ENCODE results near the gene FBXO27. TPM values are rescaled to one million over a fixed set of nuclear protein-coding genes. Genes with fewer than 3 reads are reported as not detected.
A peak's percentile ranks its signal among the peaks of the same experiment; 100 is the strongest.
"Not testable (repeated sequence)": the region's sequence is repeated elsewhere in the genome, so short reads cannot be mapped to it uniquely, and the experiment has no call there.

Gene FBXO27
- total and polyA plus RNA-seq, 2 donors (not counting 1 experiment from before 2014, with no cell fraction given), result 0.83 to 3.6 TPM

DNA sequence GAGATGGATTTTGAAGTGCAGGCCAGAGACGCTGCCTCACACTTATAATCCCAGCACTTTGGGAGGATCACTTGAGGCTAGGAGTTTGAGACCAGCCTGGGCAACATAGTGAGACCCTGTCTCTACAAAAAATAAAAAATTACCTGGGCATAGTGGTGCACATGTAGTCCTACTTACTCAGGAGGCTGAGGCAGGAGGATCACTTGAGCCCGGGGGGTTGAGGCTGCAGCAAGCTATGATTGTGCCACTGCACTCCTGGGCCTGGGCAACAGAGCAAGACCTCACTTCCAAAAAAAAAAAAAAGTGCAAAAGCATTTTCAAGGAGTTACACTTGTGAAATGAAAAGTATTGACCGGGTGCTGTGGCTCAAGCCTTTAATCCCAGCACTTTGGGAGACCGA is 29.2 kb downstream of the FBXO27 start:
- TF ChIP-seq, protein P1, sequence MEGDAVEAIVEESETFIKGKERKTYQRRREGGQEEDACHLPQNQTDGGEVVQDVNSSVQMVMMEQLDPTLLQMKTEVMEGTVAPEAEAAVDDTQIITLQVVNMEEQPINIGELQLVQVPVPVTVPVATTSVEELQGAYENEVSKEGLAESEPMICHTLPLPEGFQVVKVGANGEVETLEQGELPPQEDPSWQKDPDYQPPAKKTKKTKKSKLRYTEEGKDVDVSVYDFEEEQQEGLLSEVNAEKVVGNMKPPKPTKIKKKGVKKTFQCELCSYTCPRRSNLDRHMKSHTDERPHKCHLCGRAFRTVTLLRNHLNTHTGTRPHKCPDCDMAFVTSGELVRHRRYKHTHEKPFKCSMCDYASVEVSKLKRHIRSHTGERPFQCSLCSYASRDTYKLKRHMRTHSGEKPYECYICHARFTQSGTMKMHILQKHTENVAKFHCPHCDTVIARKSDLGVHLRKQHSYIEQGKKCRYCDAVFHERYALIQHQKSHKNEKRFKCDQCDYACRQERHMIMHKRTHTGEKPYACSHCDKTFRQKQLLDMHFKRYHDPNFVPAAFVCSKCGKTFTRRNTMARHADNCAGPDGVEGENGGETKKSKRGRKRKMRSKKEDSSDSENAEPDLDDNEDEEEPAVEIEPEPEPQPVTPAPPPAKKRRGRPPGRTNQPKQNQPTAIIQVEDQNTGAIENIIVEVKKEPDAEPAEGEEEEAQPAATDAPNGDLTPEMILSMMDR (conservative IDR thresholded peaks at IDR 0.05 in 1 of 2, IDR thresholded peaks at IDR 0.05 in 1 of 2; ENCODE audit: low read depth in 1 of 2, low read length in 2 of 2), result no peak
- no peak for TF ChIP-seq EZH2 (IDR thresholded peaks at IDR 0.05; ENCODE audit: low read length, missing control alignments)
- no peak overlapping the region for H3K9ac ChIP-seq (ENCODE audit: insufficient read depth, low read length)
- no peak overlapping the region for H2AFZ ChIP-seq (ENCODE audit: low read length)
- H3K9me3 ChIP-seq (ENCODE audit: control insufficient read depth, insufficient read depth, low read depth, low read length), result no peaks in the 10 kb centered on the region
- H3K36me3 ChIP-seq (ENCODE audit: control insufficient read depth, insufficient read depth, low read length), result no peaks in the 10 kb centered on the region
- DNase-seq (ENCODE audit: low read depth in 2 of 2), result no peak
- H3K27me3 ChIP-seq (ENCODE audit: control insufficient read depth, insufficient read depth, low read length), result no peaks in the 10 kb centered on the region
- no peak overlapping the region for H3K4me3 ChIP-seq (replicated peaks in 1 of 4; ENCODE audit: control extremely low read depth in 1 of 4, insufficient read depth in 1 of 4, low read depth in 3 of 4, low read length in 4 of 4)
- no peaks in the 10 kb centered on the region for H3K4me1 ChIP-seq (ENCODE audit: control insufficient read depth, extremely low read depth, insufficient read depth, low read length)
- no peaks in the 10 kb centered on the region for H4K20me1 ChIP-seq (ENCODE audit: control insufficient read depth, extremely low read depth, insufficient read depth, low read length)
- H3K27ac ChIP-seq (ENCODE audit: insufficient read depth, low read length), result no peak overlapping the region
- no peaks in the 10 kb centered on the region for H3K79me2 ChIP-seq (ENCODE audit: control insufficient read depth, insufficient read depth, low read length)
- no peak overlapping the region for H3K4me2 ChIP-seq (ENCODE audit: extremely low read depth, insufficient read depth, low read length)

DNA sequence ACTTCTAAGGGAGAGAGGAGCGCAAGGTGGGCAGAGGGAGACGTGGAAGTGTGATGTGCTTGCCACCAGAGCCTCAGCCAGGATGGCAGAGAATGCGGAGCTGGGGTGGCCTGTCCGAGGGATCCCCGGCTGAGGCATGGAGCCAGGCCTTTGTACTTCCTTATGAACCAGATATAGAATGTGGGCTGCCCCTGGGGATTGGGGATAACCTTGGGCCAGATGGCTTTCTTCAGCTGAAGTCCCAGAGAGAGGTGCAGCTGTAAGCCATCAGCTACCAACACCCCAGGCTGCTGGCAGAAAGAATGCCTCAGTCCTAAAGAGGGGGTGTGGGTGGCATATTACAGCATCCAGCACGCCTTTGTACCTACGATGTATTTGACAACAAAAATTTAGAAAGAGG is 31.3 kb downstream of the FBXO27 start:
- no peaks in the 10 kb centered on the region for H3K79me2 ChIP-seq (ENCODE audit: control insufficient read depth, insufficient read depth, low read length)
- no peaks in the 10 kb centered on the region for H3K4me1 ChIP-seq (ENCODE audit: control insufficient read depth, extremely low read depth, insufficient read depth, low read length)
- TF ChIP-seq EZH2 (IDR thresholded peaks at IDR 0.05; ENCODE audit: low read length, missing control alignments), result no peak
- TF ChIP-seq, protein P1 (conservative IDR thresholded peaks at IDR 0.05 in 1 of 2, IDR thresholded peaks at IDR 0.05 in 1 of 2; ENCODE audit: low read depth in 1 of 2, low read length in 2 of 2), result no peak
- H3K9ac ChIP-seq (ENCODE audit: insufficient read depth, low read length), result no peak overlapping the region
- no peaks in the 10 kb centered on the region for H4K20me1 ChIP-seq (ENCODE audit: control insufficient read depth, extremely low read depth, insufficient read depth, low read length)
- H3K4me3 ChIP-seq (replicated peaks in 1 of 4; ENCODE audit: control extremely low read depth in 1 of 4, insufficient read depth in 1 of 4, low read depth in 3 of 4, low read length in 4 of 4), result no peak overlapping the region
- H3K27ac ChIP-seq (ENCODE audit: insufficient read depth, low read length), result no peak overlapping the region
- peak in 1 of 2 donors; percentile 9 for DNase-seq (ENCODE audit: low read depth in 2 of 2)
- no peaks in the 10 kb centered on the region for H3K9me3 ChIP-seq (ENCODE audit: control insufficient read depth, insufficient read depth, low read depth, low read length)
- no peak overlapping the region for H2AFZ ChIP-seq (ENCODE audit: low read length)
- H3K27me3 ChIP-seq (ENCODE audit: control insufficient read depth, insufficient read depth, low read length), result no peaks in the 10 kb centered on the region
- H3K36me3 ChIP-seq (ENCODE audit: control insufficient read depth, insufficient read depth, low read length), result no peaks in the 10 kb centered on the region
- no peak overlapping the region for H3K4me2 ChIP-seq (ENCODE audit: extremely low read depth, insufficient read depth, low read length)

DNA sequence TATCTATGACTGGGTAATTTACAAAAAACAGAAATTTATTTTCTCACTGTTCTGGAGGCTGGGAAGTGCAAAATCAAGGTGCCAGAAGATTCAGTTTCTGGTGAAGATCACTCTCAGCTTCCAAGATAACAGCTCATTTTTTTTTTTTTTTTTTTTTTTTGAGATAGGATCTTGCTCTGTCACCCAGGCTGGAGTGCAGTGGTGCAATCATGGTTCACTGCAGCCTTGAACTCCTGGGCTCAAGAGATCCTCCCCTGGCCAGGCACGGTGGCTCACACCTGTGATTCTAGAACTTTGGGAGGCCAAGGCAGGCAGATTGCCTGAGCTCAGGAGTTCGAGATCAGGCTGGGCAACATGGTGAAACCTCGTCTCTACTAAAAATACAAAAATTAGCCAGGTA is 34.8 kb downstream of the FBXO27 start:
- not testable (repeated sequence) for H4K20me1 ChIP-seq (ENCODE audit: control insufficient read depth, extremely low read depth, insufficient read depth, low read length); H3K27ac ChIP-seq (ENCODE audit: insufficient read depth, low read length); H3K4me3 ChIP-seq (replicated peaks in 1 of 4; ENCODE audit: control extremely low read depth in 1 of 4, insufficient read depth in 1 of 4, low read depth in 3 of 4, low read length in 4 of 4); H3K36me3 ChIP-seq (ENCODE audit: control insufficient read depth, insufficient read depth, low read length); H2AFZ ChIP-seq (ENCODE audit: low read length); H3K9ac ChIP-seq (ENCODE audit: insufficient read depth, low read length); H3K27me3 ChIP-seq (ENCODE audit: control insufficient read depth, insufficient read depth, low read length); H3K4me1 ChIP-seq (ENCODE audit: control insufficient read depth, extremely low read depth, insufficient read depth, low read length); H3K9me3 ChIP-seq (ENCODE audit: control insufficient read depth, insufficient read depth, low read depth, low read length); H3K79me2 ChIP-seq (ENCODE audit: control insufficient read depth, insufficient read depth, low read length); H3K4me2 ChIP-seq (ENCODE audit: extremely low read depth, insufficient read depth, low read length); DNase-seq (ENCODE audit: low read depth in 2 of 2)
